GM18517 (cell line): ENCODE data around the gene CAST.

Experiments used
- ATAC-seq: cut with Tn5 transposase; IDR thresholded peaks from one replicate; pipeline ENCODE4 v1.9.1; 2021; ENCODE audit warnings: mild to moderate bottlenecking, moderate library complexity; ENCODE audit not compliant: unreplicated experiment

CAST gene

DNA sequence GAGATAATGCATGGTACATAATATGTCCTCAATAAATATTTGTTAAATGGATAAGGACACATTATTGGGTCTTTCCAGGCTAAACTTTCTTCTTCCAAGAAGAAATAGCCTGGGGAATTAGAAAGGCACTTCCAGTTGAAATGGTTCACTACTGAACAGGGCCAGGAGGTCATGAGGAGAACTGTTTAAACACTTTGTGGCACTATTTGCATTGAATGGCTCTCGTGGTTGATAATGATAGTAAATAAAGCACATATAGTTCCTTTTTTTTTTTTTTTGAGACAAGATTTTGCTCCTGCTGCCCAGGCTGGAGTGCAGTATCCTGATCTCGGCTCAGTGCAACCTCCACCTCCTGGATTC is 19.9 kb upstream of the CAST start:
- no peak for ATAC-seq

DNA sequence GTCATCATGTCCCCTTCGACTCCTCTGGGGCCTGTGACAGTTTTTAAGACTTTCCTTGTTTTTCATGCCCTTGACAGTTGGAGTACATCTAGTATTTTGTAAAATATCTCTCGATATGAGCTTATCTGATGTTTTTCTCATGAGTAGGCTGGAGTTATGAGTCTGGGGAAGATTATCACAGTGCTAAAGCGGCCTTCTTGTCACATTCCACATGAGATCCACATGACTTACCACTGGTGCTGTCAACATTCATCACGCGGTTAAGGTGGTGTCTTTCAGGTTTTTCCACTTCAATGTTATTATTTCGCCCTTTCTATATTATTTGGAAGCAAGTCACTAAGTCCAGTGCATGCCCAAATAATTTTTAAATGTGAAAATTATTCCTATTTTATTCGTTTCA is 17.1 kb upstream of the CAST start:
- ATAC-seq: no peak

DNA sequence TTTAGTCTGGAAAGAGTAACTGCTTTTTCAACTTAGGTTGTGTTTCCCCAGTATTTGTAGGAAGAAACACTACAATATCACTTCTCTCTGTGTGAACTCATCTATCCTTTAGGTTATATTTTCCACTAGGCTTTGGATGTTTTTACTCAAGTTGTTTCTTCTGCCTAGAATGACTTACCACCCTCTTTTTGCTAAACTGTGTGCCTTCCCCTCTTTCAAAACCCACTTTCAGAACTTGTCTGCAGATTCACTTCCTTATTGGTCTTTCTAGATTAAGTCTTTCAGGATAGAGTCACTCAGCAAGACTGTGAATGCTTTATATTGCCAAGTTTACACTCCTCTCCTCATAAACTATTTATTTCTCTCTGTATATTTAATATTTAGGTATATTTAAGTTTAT is 14.2 kb upstream of the CAST start:
- peak; percentile 90 for ATAC-seq

DNA sequence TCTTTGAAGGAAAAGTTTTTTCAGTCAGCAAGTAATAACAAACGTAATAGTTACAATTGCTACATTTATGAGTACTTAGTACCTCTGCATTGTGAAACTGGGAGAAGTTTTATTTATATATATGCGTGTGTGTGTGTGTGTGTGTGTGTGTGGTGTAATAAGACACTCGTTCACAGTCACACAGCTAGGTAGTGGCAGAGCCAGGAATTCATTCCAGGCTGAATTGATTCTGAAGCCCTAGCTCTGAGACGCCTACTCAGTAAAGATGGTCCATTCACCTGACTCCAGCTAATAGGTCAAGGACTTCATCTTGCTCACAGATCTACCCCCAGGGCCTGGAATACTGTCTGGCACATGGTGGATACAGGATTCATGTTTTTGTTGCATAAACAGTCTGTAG is 13.6 kb upstream of the CAST start:
- ATAC-seq: no peak

DNA sequence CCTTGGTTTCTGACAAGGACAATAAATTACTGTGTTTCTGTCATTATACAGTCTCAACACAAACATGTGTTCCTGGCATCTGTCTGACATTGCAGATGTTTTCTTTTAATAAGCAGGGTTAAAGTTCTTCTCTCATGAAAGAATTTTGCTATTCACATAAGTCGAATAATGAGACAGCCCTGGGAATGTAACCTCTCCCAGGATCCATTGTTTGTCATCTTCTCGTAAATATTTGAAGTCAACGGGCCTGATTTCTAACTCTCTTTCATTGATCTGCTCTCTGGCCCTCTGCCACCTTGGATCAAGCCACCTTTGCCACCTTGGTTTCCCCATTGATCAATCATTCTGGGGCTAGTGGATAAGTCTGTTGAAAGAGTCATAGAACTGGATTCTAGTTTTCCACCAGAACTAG is 12.9 kb upstream of the CAST start:
- ATAC-seq: no peak

DNA sequence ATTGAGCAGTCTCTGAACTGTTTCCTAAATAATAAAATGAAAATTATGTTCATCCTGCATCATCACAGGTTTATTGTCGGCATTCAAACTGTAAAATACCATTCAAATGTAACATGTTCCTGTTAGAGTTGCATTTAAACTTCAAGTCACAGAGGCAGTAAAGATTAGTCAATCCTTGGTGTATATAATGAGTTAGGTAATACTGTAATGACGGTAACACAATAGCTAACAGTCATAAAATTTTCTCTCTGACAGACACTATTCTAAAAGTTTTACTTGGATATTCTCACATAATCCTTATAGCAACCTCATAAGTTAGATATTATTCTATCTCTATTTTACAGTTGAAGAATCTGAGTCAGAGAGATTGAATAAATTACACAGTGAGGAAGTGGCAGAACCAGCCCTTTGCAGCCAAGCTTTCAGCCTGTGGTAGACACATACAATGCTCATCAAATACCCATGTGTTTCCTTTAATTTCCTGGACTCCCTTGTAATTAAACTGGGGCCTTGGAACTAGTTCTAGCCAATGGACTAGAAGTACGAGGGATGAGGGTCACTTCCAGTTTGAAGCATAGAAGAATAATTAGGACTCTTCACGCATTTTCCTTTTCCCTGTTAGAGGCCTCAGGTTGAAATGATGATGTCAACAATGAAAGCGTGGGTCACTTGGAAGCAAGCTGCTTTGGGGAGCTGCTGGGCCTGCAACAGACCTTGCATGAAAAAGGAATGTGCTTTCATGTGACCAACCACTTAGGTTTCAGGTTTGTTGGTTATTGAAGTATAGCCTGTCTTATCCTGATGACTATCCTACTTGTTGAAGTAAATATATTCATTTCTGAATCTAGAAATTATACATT is 12.3 kb upstream of the CAST start:
- no peak for ATAC-seq

DNA sequence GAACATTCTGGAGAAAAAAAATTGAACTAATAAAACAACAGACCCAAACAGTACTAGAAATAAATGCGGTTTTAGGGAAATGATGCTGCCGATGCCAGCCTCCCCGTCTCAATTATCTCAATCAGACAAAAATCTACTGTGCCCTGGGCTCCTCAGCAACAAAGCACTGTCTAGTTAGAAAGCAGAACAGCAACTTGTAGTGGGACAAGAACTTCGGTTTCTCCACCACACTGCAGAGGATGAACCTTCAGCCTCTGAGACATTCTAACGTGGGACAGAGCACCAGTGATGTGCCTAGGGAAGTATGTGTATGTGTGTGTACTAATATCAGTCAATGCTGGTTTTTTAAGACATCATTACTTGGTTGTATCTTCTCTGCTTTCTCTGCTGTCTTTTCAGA is 11.1 kb upstream of the CAST start:
- ATAC-seq: no peak

DNA sequence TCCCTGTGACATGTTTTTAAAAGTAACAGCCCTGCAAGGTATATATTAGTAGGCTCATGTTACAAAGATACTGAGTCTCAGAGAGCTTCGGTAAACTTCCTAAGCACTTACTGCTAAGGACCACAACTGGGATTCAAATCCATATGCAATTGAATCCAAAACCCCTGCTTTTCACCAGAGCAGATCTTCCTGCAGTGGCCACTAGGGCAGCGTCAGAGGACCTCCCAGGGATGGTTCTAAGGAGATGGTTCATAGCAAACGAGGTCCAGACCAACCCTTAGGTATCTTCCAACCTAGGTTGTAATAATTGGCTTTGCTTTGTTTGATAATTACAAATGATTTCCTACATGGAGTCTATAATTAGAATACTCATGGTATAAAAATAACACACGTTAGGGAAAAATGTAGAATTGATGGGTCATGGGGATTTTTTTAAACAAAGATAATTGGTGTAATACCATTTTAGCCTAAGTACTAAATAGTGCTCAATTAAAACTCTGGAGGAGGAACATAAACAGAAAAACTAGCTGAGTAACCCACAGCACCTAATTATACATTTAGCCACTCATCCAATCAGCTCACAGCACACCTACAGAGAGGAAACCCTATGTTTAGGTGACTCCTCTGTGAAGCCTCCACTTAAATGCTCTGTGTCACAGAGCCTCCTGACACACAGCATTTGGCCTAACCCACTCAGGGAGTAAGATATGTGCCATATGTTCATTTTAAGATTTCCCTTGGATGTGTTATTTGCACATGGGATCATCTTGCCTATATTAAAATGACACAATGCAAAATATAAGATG is 10.0 kb upstream of the CAST start:
- no peak for ATAC-seq

DNA sequence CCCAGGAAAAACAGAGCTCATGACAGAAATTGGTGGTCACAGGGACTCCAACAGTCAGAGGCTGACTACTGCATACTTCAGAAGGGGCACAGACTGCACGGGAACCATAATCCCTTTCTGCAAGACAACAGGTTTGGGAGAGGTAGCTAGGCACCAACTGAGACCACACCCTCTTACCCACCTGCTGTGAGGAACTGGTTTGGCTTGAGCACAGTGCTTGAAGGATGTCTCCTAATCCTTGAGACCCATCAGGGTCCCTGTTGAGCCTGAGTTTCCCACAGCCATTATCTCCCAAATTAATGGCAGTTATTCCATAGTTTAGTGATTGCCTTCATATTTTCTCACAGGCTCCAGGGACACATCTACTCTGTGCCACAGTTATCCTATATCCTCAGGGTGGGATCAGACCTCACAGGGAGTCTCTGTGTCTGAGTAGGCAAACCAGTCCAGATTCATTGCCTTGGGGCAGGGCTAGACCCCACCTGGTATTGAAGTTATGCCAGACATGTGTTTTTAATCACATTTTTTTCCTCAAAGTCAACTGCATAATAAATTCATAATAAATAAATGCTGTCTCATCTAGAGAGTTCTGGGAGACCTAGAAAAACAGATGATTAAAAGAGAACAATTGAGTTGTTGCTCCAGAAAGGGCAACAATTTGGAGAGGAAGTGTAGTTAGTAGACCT is 9.3 kb upstream of the CAST start:
- no peak for ATAC-seq

DNA sequence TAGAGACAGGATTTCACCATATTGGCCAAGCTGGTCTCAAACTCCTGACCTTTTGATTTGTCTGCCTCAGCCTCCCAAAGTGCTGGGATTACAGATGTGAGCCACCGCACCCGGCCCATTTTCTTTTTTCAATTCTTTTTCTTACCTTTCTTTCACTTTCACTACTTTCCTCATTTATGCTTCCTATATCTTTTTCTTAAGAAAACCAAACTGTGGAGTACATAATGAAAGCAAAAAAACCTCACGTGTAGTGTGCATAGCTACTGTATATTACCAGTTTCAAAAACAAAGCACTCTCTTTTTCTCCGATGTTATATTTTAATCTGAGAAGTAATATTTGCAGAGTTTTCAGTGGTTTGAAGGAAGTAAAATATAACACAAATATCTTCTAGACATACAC is 8.0 kb upstream of the CAST start:
- no peak for ATAC-seq

DNA sequence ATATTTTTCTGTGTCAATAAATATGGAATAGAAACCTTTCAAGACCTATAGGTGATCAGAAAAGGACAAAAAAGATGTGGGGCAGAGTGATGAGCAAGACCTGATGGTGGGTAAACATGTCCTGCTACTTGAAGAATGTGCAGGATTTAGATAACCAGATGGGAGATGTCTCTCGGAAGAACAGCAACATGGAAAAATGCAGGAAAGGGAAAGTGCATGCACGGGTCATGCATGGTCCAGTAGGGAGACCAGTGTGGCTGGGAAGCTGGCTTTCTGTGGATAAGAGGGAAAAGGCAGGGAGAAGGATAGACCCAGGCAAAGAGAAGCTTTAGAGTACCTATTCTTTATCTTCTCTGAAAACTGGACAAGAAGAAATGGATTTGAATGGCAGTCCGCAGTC is 7.1 kb upstream of the CAST start:
- no peak for ATAC-seq

DNA sequence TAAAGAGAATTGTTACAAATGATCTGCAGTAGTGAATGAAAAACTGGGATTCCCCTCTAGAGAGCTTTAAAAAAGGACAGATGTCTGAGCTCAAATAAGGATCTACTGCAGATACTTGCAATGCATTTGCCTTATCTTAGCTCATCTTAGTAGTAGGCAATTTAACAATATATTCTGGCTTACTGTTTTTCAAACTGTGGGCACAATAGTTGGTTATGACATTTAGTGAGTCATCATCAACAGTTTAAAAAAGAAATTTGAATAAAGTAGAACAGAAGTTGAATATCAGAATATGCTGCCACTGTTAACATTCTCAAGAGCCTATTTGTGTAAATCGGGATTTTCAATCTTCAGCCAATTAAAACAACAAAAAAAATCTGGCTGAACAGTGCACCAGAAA is 6.7 kb upstream of the CAST start:
- no peak for ATAC-seq

DNA sequence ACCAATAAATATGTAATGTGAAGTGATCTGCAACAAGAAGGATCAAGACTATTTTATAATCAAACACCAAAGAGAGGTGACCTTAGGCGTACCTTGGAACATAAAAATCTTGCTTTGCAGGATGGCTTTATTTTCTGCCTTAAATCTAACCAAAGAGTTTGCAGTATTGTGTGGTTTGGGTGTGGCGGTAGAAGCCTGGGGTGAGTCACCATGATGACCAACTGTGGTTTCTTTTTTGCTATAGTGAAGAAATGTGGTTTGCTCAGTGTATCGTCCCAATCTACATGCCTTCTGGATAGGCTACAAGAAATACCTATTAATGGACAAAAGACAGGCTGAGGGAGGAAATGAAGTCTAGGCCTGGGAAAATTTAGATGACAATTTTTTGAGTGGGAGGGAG is 5.1 kb upstream of the CAST start:
- peak; percentile 76 for ATAC-seq

DNA sequence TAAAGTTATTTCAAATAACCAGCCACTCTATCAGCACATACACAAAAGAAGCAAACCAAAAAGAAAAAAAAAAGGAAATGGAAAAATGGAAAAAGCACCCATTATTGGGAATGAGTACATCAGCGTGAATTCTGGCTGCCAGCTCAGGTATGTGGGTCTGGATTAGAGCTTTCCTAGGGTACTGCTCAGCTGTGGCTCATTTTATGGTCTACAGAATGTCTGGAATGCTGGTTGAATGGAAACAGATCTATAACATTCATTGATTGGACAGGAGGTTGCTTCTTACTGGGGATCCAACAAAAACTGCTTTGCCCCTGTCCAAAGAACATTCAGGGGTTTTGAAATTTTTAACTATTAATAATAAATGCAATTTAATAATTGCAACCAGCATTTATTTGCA is 3.9 kb upstream of the CAST start:
- no peak for ATAC-seq

DNA sequence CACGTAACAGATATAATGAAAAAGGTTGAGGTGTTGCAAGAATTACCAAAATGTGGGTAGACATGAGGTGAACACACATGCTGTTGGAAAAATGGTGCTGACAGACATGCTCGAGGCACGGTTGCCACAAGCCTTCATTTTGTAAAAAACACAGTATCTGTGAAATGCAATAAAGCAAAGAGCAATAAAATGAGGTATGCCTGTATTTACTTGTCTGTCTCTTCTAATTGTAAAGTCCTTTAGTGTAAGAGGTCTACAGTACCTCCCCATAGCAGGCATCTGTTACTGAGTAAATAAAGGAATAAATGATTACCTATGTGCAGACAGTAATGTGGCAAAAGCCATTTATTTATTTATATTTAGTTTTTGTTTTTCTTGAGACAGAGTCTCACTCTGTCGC is 3.0 kb upstream of the CAST start:
- ATAC-seq: no peak

DNA sequence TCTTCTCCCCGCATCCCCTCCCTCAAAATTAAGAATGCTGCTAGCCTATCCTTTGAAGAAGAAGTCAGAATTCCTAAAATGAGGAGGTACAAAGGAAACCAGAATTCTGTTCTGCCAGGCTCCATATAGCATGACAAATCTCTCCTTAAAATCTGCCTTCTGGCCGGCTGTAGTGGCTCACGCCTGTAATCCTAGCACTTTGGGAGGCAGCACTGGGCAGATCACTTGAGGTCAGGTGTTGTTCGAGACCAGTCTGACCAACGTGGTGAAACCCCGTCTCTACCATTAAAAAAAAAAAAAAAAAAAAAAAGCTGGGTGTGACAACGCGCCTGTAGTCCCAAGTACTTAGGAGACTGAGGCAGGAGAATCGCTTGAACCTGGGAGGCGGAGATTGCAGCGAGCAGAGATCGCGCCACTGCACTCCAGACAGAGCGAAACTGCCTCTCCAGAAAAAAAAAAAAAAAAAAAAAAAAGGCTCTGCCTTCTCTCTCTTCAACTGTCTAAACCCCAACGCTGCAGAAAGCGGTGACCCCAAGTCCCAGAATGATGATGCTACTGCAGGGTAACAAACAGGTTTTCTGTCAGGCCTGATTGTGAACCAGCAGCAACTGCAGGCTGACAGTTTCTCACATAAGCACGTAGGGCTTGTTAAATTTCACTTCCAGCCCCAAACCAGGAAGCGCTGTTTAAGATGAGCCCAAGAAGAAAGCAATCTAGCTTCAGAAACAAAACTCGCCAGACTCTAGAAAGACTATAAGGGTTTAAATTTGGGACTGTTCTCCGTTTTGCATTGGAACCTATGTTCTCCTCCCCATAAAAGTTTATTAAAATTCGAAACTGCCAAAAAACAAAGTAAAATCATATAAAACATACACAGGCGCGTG is 963 bp upstream of the CAST start:
- peak; percentile 21 for ATAC-seq

DNA sequence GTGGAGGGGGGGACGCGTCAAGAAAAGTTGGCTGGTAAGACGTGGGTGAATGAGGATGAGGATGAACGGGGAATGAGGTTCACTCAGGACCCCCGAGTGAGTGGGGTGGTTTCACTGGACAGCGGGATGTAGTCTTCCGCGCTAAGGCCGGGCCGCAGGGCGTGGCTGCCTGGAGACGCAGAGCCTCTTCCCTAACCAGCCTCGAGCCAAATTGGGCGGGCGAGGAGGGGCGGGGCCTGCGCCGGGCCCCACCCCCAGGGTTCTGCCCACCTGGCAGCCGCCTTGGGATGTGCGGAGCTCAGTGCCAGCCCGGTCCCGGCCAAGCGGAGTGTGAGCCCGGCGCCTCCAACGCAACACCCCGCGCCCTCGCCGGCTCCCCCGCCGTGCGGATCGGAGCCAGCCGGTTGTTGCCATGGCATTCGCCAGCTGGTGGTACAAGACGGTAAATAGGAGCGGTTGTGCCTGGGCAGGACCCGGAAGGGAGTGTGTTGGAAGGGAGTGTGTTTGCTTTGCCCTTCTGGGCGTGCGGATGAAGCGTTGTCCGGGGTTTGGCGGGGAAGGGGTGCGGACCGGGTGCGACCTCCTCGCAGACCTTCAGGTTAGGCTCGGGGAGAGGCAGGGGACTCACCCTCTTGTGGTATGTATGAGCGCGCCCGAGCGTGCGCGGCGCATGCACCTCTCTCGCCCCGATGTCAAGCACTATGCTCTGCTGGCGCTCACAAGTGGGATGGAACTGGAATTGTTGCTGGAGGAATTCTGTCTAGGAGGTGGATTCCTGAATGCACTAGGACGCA is 746 bp downstream of the CAST start:
- peak; percentile 75 for ATAC-seq

DNA sequence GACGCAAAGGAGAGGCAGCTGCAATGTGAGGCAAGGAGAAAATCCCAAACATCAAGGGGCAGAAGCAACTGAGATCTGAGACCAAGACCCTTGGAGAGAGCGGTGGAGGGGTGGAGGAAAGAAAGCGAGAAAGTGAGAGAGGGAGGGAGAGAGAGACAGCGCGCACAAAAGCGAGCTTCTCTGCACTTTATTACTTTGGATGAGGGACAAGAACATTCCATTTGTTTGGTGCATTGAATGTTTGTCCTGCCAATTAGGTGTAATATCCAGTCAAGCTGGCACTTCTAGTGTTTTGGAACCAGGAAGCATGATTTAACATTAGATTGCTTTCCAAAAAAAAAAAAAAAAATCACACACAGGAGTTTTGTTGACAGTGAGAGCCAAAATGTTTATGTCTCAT is 1.4 kb downstream of the CAST start:
- no peak for ATAC-seq

DNA sequence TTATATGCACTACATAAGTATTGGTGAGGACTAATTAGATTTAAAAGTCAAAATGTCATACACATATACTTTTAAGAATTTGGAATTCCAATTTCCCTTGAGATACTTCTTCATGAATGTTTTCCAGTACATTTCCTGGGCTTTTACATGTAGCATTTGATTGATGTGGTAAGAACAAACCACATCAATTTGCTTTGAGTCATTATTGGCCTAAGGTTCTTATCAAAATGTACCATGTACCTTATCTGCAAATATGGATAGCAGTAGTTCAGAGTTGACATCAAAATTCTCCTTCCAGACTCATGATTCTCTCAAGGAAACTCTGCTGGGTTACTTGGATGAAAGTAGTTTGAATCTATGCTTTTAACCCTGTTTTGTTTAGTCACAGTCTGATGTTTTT is 2.5 kb downstream of the CAST start:
- ATAC-seq: no peak

DNA sequence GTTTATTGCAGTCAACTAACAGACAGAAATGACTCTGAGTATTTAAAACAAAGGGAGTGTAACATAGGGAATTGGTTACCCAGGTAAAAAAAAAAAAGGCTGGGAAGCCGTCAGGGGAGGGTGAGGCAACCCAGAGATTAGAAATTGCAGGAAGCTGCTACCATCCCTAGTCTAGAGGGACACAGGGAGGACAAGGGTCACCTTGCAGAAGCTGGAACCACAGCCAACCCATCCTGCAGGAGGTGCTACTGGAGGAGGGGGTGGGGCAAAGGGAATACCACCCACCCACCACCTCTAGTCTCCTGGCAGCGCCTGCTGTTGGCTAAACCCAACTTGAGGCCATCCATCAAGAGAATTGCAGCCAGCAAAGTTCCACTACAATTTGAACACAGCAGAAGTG is 6.5 kb downstream of the CAST start:
- no peak for ATAC-seq
